H9 (cell line): Measurements from ENCODE around the gene HTRA1. TPM values are rescaled to one million over a fixed set of nuclear protein-coding genes. Genes with fewer than 3 reads are reported as not detected.

Experiments used
- DNase-seq: peaks from one replicate; pipeline ENCODE4 v3.0.0-alpha.2; 2017
- H2AFZ ChIP-seq: one replicate; pipeline ENCODE4 v1.6.1; 2013; ENCODE audit warnings: mild to moderate bottlenecking, low read length, control low read depth, moderate library complexity
- H2AK5ac ChIP-seq: 2 replicates; pipeline ENCODE4 v1.6.1; 2013; ENCODE audit warnings: low read length, control low read depth, mixed read lengths; ENCODE audit not compliant: insufficient read length
- H2BK120ac ChIP-seq: one replicate; pipeline ENCODE4 v1.6.1; 2013; ENCODE audit warnings: low read depth, mild to moderate bottlenecking, low read length, control low read depth, inconsistent platforms; ENCODE audit not compliant: poor library complexity, severe bottlenecking
- H2BK12ac ChIP-seq: 2 replicates; pipeline ENCODE4 v1.6.1; 2013; ENCODE audit warnings: low read length, control low read depth, mixed read lengths, low read depth; ENCODE audit not compliant: insufficient read length
- H2BK15ac ChIP-seq: 2 replicates; pipeline ENCODE4 v1.6.1; 2013; ENCODE audit warnings: low read depth, low read length, control low read depth
- H2BK20ac ChIP-seq: one replicate; pipeline ENCODE4 v1.6.1; 2013; ENCODE audit warnings: low read depth, mild to moderate bottlenecking, low read length, control low read depth, inconsistent platforms; ENCODE audit not compliant: poor library complexity, severe bottlenecking
- H2BK5ac ChIP-seq: 2 replicates; pipeline ENCODE4 v1.6.1; 2013; ENCODE audit warnings: low read length, control low read depth, mixed read lengths; ENCODE audit not compliant: insufficient read length
- H3K14ac ChIP-seq: 2 replicates; pipeline ENCODE4 v1.6.1; 2013; ENCODE audit warnings: low read length, control low read depth; ENCODE audit not compliant: insufficient read depth
- H3K18ac ChIP-seq: 2 replicates; pipeline ENCODE4 v1.6.1; 2013; ENCODE audit warnings: low read depth, mild to moderate bottlenecking, mixed read lengths, low read length, control low read depth; ENCODE audit not compliant: insufficient read length
- H3K23ac ChIP-seq: 2 replicates; pipeline ENCODE4 v1.6.1; 2013; ENCODE audit warnings: low read length, control low read depth, mixed read lengths, low read depth; ENCODE audit not compliant: insufficient read length
- H3K23me2 ChIP-seq: 2 replicates; pipeline ENCODE4 v1.6.1; 2013; ENCODE audit warnings: low read depth, mild to moderate bottlenecking, mixed read lengths, low read length, control low read depth; ENCODE audit not compliant: insufficient read length, poor library complexity, severe bottlenecking
- H3K27ac ChIP-seq: 2 replicates; pipeline ENCODE4 v1.5.1; 2013; ENCODE audit warnings: low read length, control low read depth, mixed read lengths, low read depth; ENCODE audit not compliant: insufficient read length
- H3K27me3 ChIP-seq: 2 replicates; pipeline ENCODE4 v1.6.1; 2013; ENCODE audit warnings: low read length, control low read depth, inconsistent platforms; ENCODE audit not compliant: insufficient read depth
- H3K4ac ChIP-seq: 2 replicates; pipeline ENCODE4 v1.6.1; 2013; ENCODE audit warnings: low read depth, mild to moderate bottlenecking, control low read depth, inconsistent platforms, low read length, moderate library complexity
- H3K4me1 ChIP-seq: 2 replicates; pipeline ENCODE4 v1.6.1; 2013; ENCODE audit warnings: low read length, control low read depth, inconsistent platforms; ENCODE audit not compliant: insufficient read depth
- H3K4me2 ChIP-seq: 2 replicates; pipeline ENCODE4 v1.6.1; 2013; ENCODE audit warnings: low read length, control low read depth, mixed read lengths; ENCODE audit not compliant: insufficient read length, insufficient read depth
- H3K56ac ChIP-seq: 2 replicates; pipeline ENCODE4 v1.6.1; 2013; ENCODE audit warnings: low read depth, mild to moderate bottlenecking, mixed read lengths, low read length, control low read depth; ENCODE audit not compliant: insufficient read length
- H3K79me1 ChIP-seq: 2 replicates; pipeline ENCODE4 v1.6.1; 2013; ENCODE audit warnings: low read depth, mild to moderate bottlenecking, moderate library complexity, low read length, control low read depth, inconsistent platforms; ENCODE audit not compliant: insufficient read depth, poor library complexity, severe bottlenecking
- H3K79me2 ChIP-seq: 2 replicates; pipeline ENCODE4 v1.6.1; 2013; ENCODE audit warnings: low read length, control low read depth, inconsistent platforms; ENCODE audit not compliant: insufficient read depth
- H3K9ac ChIP-seq: 2 replicates; pipeline ENCODE4 v1.6.1; 2013; ENCODE audit warnings: low read length, control low read depth, mixed read lengths; ENCODE audit not compliant: insufficient read length; ENCODE audit errors: extremely low read depth
- H3K9me3 ChIP-seq: one replicate; pipeline ENCODE4 v1.6.1; 2013; ENCODE audit warnings: low read depth, low read length, inconsistent platforms; ENCODE audit not compliant: control insufficient read depth
- H3T11ph ChIP-seq: one replicate; pipeline ENCODE4 v1.6.1; 2013; ENCODE audit warnings: mild to moderate bottlenecking, low read length, control low read depth, inconsistent platforms
- H4K20me1 ChIP-seq: one replicate; pipeline ENCODE4 v1.6.1; 2013; ENCODE audit not compliant: control insufficient read depth, insufficient read length, insufficient read depth
- H4K5ac ChIP-seq: 2 replicates; pipeline ENCODE4 v1.6.1; 2013; ENCODE audit warnings: low read depth, mild to moderate bottlenecking, mixed read lengths, low read length, control low read depth; ENCODE audit not compliant: insufficient read length
- H4K8ac ChIP-seq: replicated peaks from 2 replicates; pipeline ENCODE4 v1.6.1; 2013; ENCODE audit warnings: low read length, control low read depth, mixed read lengths, low read depth; ENCODE audit not compliant: insufficient read length
- H4K91ac ChIP-seq: 2 replicates; pipeline ENCODE4 v1.6.1; 2013; ENCODE audit warnings: low read depth, mild to moderate bottlenecking, moderate library complexity, mixed read lengths, low read length, control low read depth; ENCODE audit not compliant: insufficient read length
- H3K27ac Mint-ChIP-seq, 3 experiments: 2 replicates in 2 of 3; 3 replicates in 1 of 3; pipeline ENCODE4 v1.8.0; 2020 to 2021; ENCODE audit warnings: mixed read lengths in 3 of 3, mild to moderate bottlenecking in 1 of 3, moderate library complexity in 1 of 3
- H3K27me3 Mint-ChIP-seq: 2 replicates; pipeline ENCODE4 v1.8.0; 2021; ENCODE audit warnings: low read depth, mild to moderate bottlenecking, moderate library complexity, mixed read lengths
- H3K36me3 Mint-ChIP-seq, 3 experiments: 2 replicates in 2 of 3; 3 replicates in 1 of 3; pipeline ENCODE4 v1.8.0; 2020 to 2021; ENCODE audit warnings: low read depth in 3 of 3, mixed read lengths in 3 of 3; ENCODE audit not compliant: insufficient read depth in 1 of 3
- H3K4me1 Mint-ChIP-seq, 2 experiments: 2 replicates each; pipeline ENCODE4 v1.8.0; 2020; ENCODE audit warnings: mixed read lengths in 2 of 2
- H3K4me3 Mint-ChIP-seq, 2 experiments: 2 replicates in 1 of 2; 3 replicates in 1 of 2; pipeline ENCODE4 v1.8.0; 2020 to 2021; ENCODE audit warnings: mild to moderate bottlenecking in 2 of 2, mixed read lengths in 2 of 2, moderate library complexity in 1 of 2
- H3K9me3 Mint-ChIP-seq, 2 experiments: 2 replicates in 1 of 2; 3 replicates in 1 of 2; pipeline ENCODE4 v1.8.0; 2020; ENCODE audit warnings: mild to moderate bottlenecking in 2 of 2, mixed read lengths in 2 of 2, moderate library complexity in 1 of 2
- CTCF ChIP-seq: fragments of 200-600 bp; sonication (generic); conservative IDR thresholded peaks from 3 replicates; pipeline ENCODE4 v1.8.0; 2021; ENCODE audit warnings: antibody characterized with exemption, mild to moderate bottlenecking
- WGBS: extraction: QIAGEN DNeasy Blood & Tissue Kit; methylation state at CpG from one replicate; pipeline ENCODE4 v1.1.7; 2013; ENCODE audit warnings: missing lambda C conversion rate, low lambda C conversion rate, mixed read lengths; ENCODE audit not compliant: insufficient read length; ENCODE audit errors: extremely low coverage; 5-methylcytosine and 5-hydroxymethylcytosine counted together
- total RNA-seq: library from RNA; stranded (reverse); gene quantifications from 2 replicates; pipeline ENCODE4 v1.2.1, GENCODE V29; 2021

HTRA1 gene
- total RNA-seq, 1 experiment from 2014 or later, result 11.1 TPM

DNA sequence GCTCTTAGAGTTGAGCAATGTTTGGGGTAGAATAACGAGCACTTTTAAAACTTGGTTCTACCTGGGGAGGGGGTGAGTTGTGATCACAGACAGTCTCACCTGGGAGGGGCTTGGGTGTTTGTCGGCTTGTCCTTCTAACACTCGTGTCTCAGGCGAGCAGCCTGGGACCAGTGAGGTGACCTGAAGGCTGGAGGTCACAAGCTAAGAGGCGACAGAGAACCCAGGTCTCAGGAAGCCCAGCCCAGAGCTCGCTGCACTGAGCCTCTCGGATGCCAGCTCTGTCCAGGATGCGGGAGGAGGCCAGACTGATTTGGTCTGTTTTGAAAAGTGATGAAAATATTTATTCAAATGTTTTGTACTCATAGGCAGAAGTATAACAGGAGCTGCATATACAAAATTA is 11.8 kb downstream of the HTRA1 start:
- H3K14ac ChIP-seq, result no peak overlapping the region
- H3K56ac ChIP-seq, result no peak overlapping the region
- no peak overlapping the region for H3K18ac ChIP-seq
- H2BK12ac ChIP-seq, result no peak overlapping the region
- no peak overlapping the region for H2BK5ac ChIP-seq
- H3K27ac ChIP-seq, result no peak overlapping the region
- no peaks in the 10 kb centered on the region for H3K9me3 ChIP-seq
- H4K91ac ChIP-seq, result no peak overlapping the region
- H3K4me3 Mint-ChIP-seq, result no peak overlapping the region
- H2BK120ac ChIP-seq, result no peak overlapping the region
- no peaks in the 10 kb centered on the region for H3K23me2 ChIP-seq
- no peaks in the 10 kb centered on the region for H4K20me1 ChIP-seq
- H3K27ac Mint-ChIP-seq, result no peak overlapping the region
- H2AFZ ChIP-seq, result no peak overlapping the region
- no peaks in the 10 kb centered on the region for H3K36me3 Mint-ChIP-seq
- no peak overlapping the region for H4K5ac ChIP-seq
- no peak overlapping the region for H3K4ac ChIP-seq
- H3K9me3 Mint-ChIP-seq, result no peaks in the 10 kb centered on the region
- no peak overlapping the region for H3K9ac ChIP-seq
- no peaks in the 10 kb centered on the region for H3K27me3 ChIP-seq
- peaks cover 11% of the 10 kb centered on the region for H3K4me1 ChIP-seq
- peaks cover 41 to 45% of the 10 kb centered on the region in 2 experiments for H3K4me1 Mint-ChIP-seq
- no peak for TF ChIP-seq CTCF
- H3K27me3 Mint-ChIP-seq, result peaks cover 11% of the 10 kb centered on the region
- H3K4me2 ChIP-seq, result no peak overlapping the region
- no peak for DNase-seq
- WGBS, result no CpG with 5 or more reads among the region's 8 CpGs
- H3T11ph ChIP-seq, result no peak overlapping the region
- no peaks in the 10 kb centered on the region for H3K79me1 ChIP-seq
- no peak overlapping the region for H2AK5ac ChIP-seq
- no peaks in the 10 kb centered on the region for H3K79me2 ChIP-seq
- no peak overlapping the region for H2BK20ac ChIP-seq
- H2BK15ac ChIP-seq, result no peak overlapping the region
- H4K8ac ChIP-seq, result no peak overlapping the region
- H3K23ac ChIP-seq, result no peak overlapping the region
